Stomach (tissue), 9 donors: ENCODE data around the gene TNS1. TPM values are rescaled to one million over a fixed set of nuclear protein-coding genes. Genes with fewer than 3 reads are reported as not detected.

Experiments used
- DNase-seq, 2 donors: peaks; one replicate each; pipeline versions ENCODE4 v3.0.0 to v3.0.0-alpha.2; 2013 to 2019
- H3K27ac ChIP-seq, 5 donors: fragments of 200-600 bp in 4 of 5; sonication (generic) in 4 of 5; one replicate each; pipeline ENCODE4 v1.5.1; 2013 to 2019; ENCODE audit warnings: mild to moderate bottlenecking in 1 of 5, moderate library complexity in 1 of 5
- H3K27me3 ChIP-seq, 3 donors: fragments of 200-600 bp; sonication (generic); one replicate each; pipeline ENCODE4 v1.5.1; 2017 to 2019; ENCODE audit warnings: mixed run types in 1 of 3
- H3K36me3 ChIP-seq, 4 donors: fragments of 200-600 bp; sonication (generic); 1 replicate in 3 of 4; 2 replicates in 1 of 4; pipeline ENCODE4 v1.5.1; 2016 to 2019
- H3K4me1 ChIP-seq, 4 donors: fragments of 200-600 bp; sonication (generic); one replicate each; pipeline ENCODE4 v1.5.1; 2016 to 2019
- H3K4me3 ChIP-seq, 4 donors: fragments of 200-600 bp; sonication (generic) in 3 of 4; one replicate each; pipeline ENCODE4 v1.5.1; 2016 to 2019; ENCODE audit warnings: mild to moderate bottlenecking in 1 of 4
- H3K9me3 ChIP-seq, 4 donors: fragments of 200-600 bp; sonication (generic); one replicate each; pipeline ENCODE4 v1.5.1; 2016 to 2019
- EP300 ChIP-seq: sonication (generic); formaldehyde crosslinking; IDR thresholded peaks from one replicate; pipeline ENCODE4 v1.6.1; 2017; ENCODE audit warnings: antibody characterized with exemption
- POLR2A ChIP-seq, 4 donors: fragments of 450-650 bp; IDR thresholded peaks; one replicate each; pipeline ENCODE4 v1.6.1; 2016; ENCODE audit warnings: antibody characterized with exemption in 4 of 4, control low read depth in 2 of 4, mild to moderate bottlenecking in 1 of 4, moderate library complexity in 1 of 4
- POLR2AphosphoS5 ChIP-seq, 3 donors: sonication (generic); formaldehyde crosslinking; IDR thresholded peaks; one replicate each; pipeline ENCODE4 v1.6.1; 2016; ENCODE audit warnings: antibody characterized with exemption in 3 of 3
- WGBS, 5 donors: extraction: QIAGEN DNeasy Blood & Tissue Kit in 3 of 5; methylation state at CpG; one replicate each; pipeline versions ENCODE4 v1.1.5 to v1.1.7; 2013 to 2018; 5-methylcytosine and 5-hydroxymethylcytosine counted together
- intact Hi-C: fragments of 100-400 bp; cut with DNase I; formaldehyde crosslinking; loops from one replicate; pipeline ENCODE4 v1.15.1; 2023; ENCODE audit warnings: low total_unique reads
- polyA plus RNA-seq, 3 donors: library from polyadenylated mRNA; stranded (reverse); fragments of 200-250 nt; gene quantifications; one replicate each; pipeline ENCODE4 v1.2.3, GENCODE V29; 2013
- total RNA-seq, 5 donors: library from RNA; depleted of rRNA; stranded (reverse); fragments of >200 nt; gene quantifications; one replicate each; pipeline versions ENCODE4 v1.1.0 to v1.2.3, GENCODE V29; 2014 to 2016
- TF ChIP-seq, protein P1 (sequence below), 7 experiments: fragments of 450-650 bp in 4 of 7; fragments of 200-600 bp in 3 of 7; sonication (generic) in 3 of 7; IDR thresholded peaks; one replicate each; pipeline ENCODE4 v1.5.1; 2016 to 2019; ENCODE audit warnings: antibody characterized with exemption in 7 of 7, control low read depth in 2 of 7, mild to moderate bottlenecking in 1 of 7
- donor health status: healthy with polysubstance abuse.
- donor health status: Bipolar disorder and iron deficiency.
- donor health status: healthy.

TNS1 gene
- total and polyA plus RNA-seq, 8 donors, result 18.5 to 682 (median 160) TPM

DNA sequence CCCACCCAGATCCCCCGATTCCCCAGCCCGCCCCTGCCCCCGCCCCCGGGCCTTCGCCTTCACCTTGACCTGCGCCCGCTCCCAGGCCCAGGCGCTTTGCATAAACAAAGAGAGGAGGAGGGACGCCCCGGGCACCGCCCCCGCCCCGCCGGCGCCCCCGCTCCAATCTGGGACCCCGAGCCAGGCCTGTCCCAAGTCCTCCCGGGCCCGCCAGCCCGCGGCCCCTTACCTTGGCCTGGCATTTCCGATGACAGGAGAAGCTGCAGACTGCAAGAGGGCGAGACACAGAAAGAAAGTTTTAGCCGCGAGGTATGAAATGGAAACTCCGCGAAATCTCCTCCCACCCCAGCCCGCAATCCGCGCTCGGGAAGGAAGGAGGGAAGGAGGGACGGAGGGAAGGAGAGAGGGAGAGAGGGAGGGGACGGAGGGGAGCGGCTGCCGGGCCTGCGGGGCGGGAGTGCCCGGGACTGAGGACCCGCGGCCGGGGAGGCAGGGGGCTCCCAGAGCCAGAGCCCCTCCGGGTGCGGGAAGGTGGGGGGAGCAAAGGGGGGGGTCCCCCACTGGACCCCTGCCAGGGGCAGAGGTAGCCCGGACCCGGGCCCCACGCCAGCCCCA is 24.2 kb downstream of the TNS1 start:
- Histone ChIP-seq H3K27ac (peak overlapping the region; percentile 22 to 89 (median 86)), H3K4me3 (peak overlapping the region; percentile 57 to 75 (median 63)), H3K36me3 (no peaks in the 10 kb centered on the region), H3K4me1 (peaks cover 26 to 77% (median 52%) of the 10 kb centered on the region in 4 donors), H3K9me3 (no peaks in the 10 kb centered on the region), H3K27me3 (no peaks in the 10 kb centered on the region)
- intact Hi-C loops, result no loop called here
- DNase-seq, result peak; percentile 39 to 81
- WGBS, 5 donors, result 10 to 24% (median 13%) methylated on average over 24 to 46 of the region's 46 CpGs
- TF ChIP-seq, protein P1, sequence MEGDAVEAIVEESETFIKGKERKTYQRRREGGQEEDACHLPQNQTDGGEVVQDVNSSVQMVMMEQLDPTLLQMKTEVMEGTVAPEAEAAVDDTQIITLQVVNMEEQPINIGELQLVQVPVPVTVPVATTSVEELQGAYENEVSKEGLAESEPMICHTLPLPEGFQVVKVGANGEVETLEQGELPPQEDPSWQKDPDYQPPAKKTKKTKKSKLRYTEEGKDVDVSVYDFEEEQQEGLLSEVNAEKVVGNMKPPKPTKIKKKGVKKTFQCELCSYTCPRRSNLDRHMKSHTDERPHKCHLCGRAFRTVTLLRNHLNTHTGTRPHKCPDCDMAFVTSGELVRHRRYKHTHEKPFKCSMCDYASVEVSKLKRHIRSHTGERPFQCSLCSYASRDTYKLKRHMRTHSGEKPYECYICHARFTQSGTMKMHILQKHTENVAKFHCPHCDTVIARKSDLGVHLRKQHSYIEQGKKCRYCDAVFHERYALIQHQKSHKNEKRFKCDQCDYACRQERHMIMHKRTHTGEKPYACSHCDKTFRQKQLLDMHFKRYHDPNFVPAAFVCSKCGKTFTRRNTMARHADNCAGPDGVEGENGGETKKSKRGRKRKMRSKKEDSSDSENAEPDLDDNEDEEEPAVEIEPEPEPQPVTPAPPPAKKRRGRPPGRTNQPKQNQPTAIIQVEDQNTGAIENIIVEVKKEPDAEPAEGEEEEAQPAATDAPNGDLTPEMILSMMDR (IDR thresholded peaks at IDR 0.05), result no peak
- TF ChIP-seq POLR2A (IDR thresholded peaks at IDR 0.05), result no peak
- TF ChIP-seq POLR2AphosphoS5 (IDR thresholded peaks at IDR 0.05), result no peak
- no peak for TF ChIP-seq EP300

DNA sequence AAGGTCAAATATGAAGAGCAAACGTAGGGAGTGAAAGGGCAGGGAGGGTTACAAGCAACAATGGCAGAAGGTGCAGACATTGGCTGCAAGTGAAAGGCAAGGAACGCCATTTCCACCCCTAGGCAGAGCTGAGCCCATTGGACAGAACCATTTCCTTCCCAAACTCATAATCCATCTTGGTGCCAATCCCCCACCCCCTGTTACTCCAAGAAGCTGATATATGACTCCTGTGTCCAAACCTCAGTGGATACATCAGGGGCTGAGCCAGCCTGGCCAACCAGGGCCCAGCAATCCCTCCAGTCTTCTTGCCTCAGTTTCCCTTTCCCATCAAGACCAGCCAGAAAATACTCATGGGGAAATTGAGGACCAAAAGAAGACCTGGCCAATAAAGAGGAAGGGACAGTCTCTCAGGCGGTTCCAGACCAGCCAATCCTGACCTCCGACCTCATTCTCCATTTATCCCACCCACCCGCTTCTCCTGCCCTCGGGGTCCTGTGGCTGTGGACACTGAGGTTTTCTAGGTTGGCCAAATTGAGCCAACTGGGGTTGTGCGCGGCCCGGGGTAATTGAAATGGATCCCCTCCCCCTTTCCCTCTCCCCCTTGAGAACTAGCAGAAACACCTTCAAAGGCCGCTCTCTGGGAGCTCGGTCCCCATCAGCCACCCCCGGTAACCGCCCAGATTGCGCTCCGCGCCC is 24.8 kb downstream of the TNS1 start:
- intact Hi-C loops, result no loop called here
- DNase-seq, result no peak
- H3K36me3 ChIP-seq, result no peaks in the 10 kb centered on the region
- TF ChIP-seq EP300 (no peak), POLR2AphosphoS5 (IDR thresholded peaks at IDR 0.05) (no peak), POLR2A (IDR thresholded peaks at IDR 0.05) (no peak)
- TF ChIP-seq, protein P1 (IDR thresholded peaks at IDR 0.05), result no peak
- WGBS, 5 donors, result 35 to 49% (median 36%) methylated on average over 9 to 16 of the region's 16 CpGs
- H3K27ac ChIP-seq, result peak overlapping the region in 4 of 5 donors; percentile 82 to 89 (median 87)
- no peaks in the 10 kb centered on the region for H3K9me3 ChIP-seq
- peak overlapping the region; percentile 57 to 75 (median 63) for H3K4me3 ChIP-seq
- H3K27me3 ChIP-seq, result no peaks in the 10 kb centered on the region
- peaks cover 26 to 84% (median 56%) of the 10 kb centered on the region in 4 donors for H3K4me1 ChIP-seq

- no peak for DNase-seq
These were observed 26.5 kb downstream of the TNS1 start for GRCh38 chr2:217976301-217976700.

DNA sequence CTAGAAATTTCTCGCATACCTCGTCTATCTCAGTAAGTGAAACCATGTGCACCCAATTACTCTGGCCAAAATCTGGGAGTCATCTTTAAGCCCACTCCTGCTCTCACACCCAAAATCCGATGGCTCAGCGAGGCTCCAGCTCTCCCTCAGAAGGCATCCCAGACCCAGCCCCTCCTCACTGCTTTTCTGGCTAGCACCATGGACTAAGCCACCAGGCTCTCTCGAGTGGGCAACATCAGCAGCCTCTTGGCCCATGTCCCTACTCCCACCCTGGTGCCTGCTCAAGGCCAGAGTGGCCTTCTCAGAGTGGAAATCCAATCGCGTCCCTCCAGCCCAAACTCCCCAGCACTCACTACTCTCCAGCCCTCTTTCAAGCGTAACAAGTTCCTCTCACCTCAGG is 27.2 kb downstream of the TNS1 start:
- no peak for DNase-seq
- WGBS, 5 donors, result 77 to 93% (median 89%) methylated on average over 8 of the region's 8 CpGs

More at GRCh38 chr2:217976301-217976700, 26.5 kb downstream of the TNS1 start:
- Histone ChIP-seq H3K4me1 (peaks cover 36 to 95% (median 66%) of the 10 kb centered on the region in 4 donors), H3K4me3 (peak overlapping the region in 1 of 4 donors; percentile 57), H3K9me3 (no peaks in the 10 kb centered on the region), H3K27me3 (no peaks in the 10 kb centered on the region), H3K36me3 (no peaks in the 10 kb centered on the region), H3K27ac (peak overlapping the region in 4 of 5 donors; percentile 30 to 86 (median 49))
- 90 to 96% (median 94%) methylated on average over 6 of the region's 6 CpGs for WGBS, 5 donors
- intact Hi-C loops, result no loop called here
- TF ChIP-seq EP300, result no peak

More for the DNA sequence above, 27.2 kb downstream of the TNS1 start:
- Histone ChIP-seq H3K9me3 (no peaks in the 10 kb centered on the region), H3K4me3 (no peak overlapping the region), H3K4me1 (peaks cover 36 to 93% (median 63%) of the 10 kb centered on the region in 4 donors), H3K27me3 (no peaks in the 10 kb centered on the region), H3K27ac (peak overlapping the region in 3 of 5 donors; percentile 33 to 86 (median 65)), H3K36me3 (no peaks in the 10 kb centered on the region)
- TF ChIP-seq EP300 (no peak), POLR2A (IDR thresholded peaks at IDR 0.05) (no peak), POLR2AphosphoS5 (IDR thresholded peaks at IDR 0.05) (no peak)
- TF ChIP-seq, protein P1 (IDR thresholded peaks at IDR 0.05), result no peak
- intact Hi-C loops, result no loop called here
